Right lobe of liver (tissue), 6 donors: ENCODE measurements around the gene PCNT. TPM values are rescaled to one million over a fixed set of nuclear protein-coding genes. Genes with fewer than 3 reads are reported as not detected.
"Not testable (repeated sequence)": the region's sequence is repeated elsewhere in the genome, so short reads cannot be mapped to it uniquely, and the experiment has no call there.

Experiments used
- ATAC-seq, 4 donors: fragments of 200-7000 bp; cut with Tn5 transposase; one replicate each; pipeline ENCODE4 v1.9.1; 2020; ENCODE audit warnings: mild to moderate bottlenecking in 4 of 4, moderate library complexity in 4 of 4
- DNase-seq, 3 donors: peaks; one replicate each; pipeline ENCODE4 v3.0.0-alpha.2; 2020
- H3K27ac ChIP-seq, 3 donors: fragments of 200-600 bp; one replicate each; pipeline ENCODE4 v1.8.0; 2022
- H3K27me3 ChIP-seq, 2 donors: fragments of 200-600 bp; one replicate each; pipeline ENCODE4 v1.8.0; 2022
- H3K36me3 ChIP-seq, 4 donors: fragments of 200-600 bp; sonication (generic) in 1 of 4; one replicate each; pipeline versions ENCODE4 v1.5.1 to v1.8.0; 2017 to 2022; ENCODE audit warnings: control low read depth in 1 of 4
- H3K4me1 ChIP-seq, 4 donors: fragments of 200-600 bp; sonication (generic) in 1 of 4; one replicate each; pipeline versions ENCODE4 v1.5.1 to v1.8.0; 2017 to 2022; ENCODE audit warnings: control low read depth in 1 of 4
- H3K4me3 ChIP-seq, 3 donors: fragments of 200-600 bp; one replicate each; pipeline ENCODE4 v1.8.0; 2022
- H3K9me3 ChIP-seq, 4 donors: fragments of 200-600 bp; sonication (generic) in 1 of 4; one replicate each; pipeline versions ENCODE4 v1.5.1 to v1.8.0; 2017 to 2022; ENCODE audit warnings: control low read depth in 1 of 4
- POLR2A ChIP-seq: fragments of 450-650 bp; IDR thresholded peaks from one replicate; pipeline ENCODE4 v1.6.1; 2017; ENCODE audit warnings: antibody characterized with exemption, mild to moderate bottlenecking
- WGBS: methylation state at CpG from one replicate; pipeline ENCODE4 v1.1.6; 2018; ENCODE audit warnings: low coverage, low lambda C conversion rate; ENCODE audit not compliant: insufficient coverage; ENCODE audit errors: missing lambda C conversion rate; 5-methylcytosine and 5-hydroxymethylcytosine counted together
- intact Hi-C, 2 donors: fragments of 100-400 bp; cut with DNase I; formaldehyde crosslinking; loops; one replicate each; pipeline versions ENCODE4 v1.11.2 to v1.14.1; 2022
- total RNA-seq, 6 experiments: library from RNA; depleted of rRNA in 2 of 6; stranded (reverse); fragments of >200 nt in 2 of 6; fragmentation: NEBNext Ultra II Directional in 3 of 6; extraction: Animal tissue kit (Norgen Biotek cat#: 25700) in 3 of 6; gene quantifications; one replicate each; pipeline versions ENCODE4 v1.1.0 to v1.2.4, GENCODE V29; 2016 to 2023
- TF ChIP-seq, protein P1 (sequence below), 4 donors: fragments of 200-600 bp in 3 of 4; fragments of 450-650 bp in 1 of 4; IDR thresholded peaks; one replicate each; pipeline versions ENCODE4 v1.5.1 to v1.8.0; 2016 to 2022; ENCODE audit warnings: antibody characterized with exemption in 4 of 4, mild to moderate bottlenecking in 2 of 4
- donor health status: DM: no; HTN: yes; CAD: no.
- donor health status: DM: no; HTN: no; CAD: no.
- donor health status: DM: no; HTN: no; CAD: no.
- donor health status: DM: no; HTN: yes; CAD: no.
- donor health status: DM: no; HTN: yes; CAD: no.

Gene PCNT
- total RNA-seq, 6 experiments from 2014 or later = 9.9 to 18.2 (median 14.1) TPM

DNA sequence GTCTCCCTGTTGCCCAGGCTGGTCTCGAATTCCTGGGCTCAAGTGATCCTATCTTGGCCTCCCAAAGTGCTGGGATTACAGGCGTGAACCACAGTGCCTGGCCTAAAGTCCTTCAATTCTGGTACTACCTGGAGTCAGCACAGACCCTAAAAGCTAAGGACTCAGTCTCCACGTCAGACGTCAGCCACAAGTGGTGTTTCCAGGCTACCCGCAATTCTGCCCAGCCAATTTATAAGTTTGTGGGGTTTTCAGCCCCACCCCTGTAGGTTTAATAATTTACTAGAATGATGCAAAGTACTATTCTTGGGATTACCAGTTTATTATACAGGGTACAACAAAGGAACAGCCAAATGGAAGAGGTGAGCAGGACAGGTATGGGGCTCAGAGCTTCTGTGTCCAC, 124.2 kb downstream of the PCNT start:
- peaks cover 0 to 11% (median 0%) of the 10 kb centered on the region in 4 donors for H3K4me1 ChIP-seq
- H3K27me3 ChIP-seq = no peaks in the 10 kb centered on the region
- peak overlapping the region in 2 of 3 donors; percentile 12 to 34 for H3K27ac ChIP-seq
- H3K9me3 ChIP-seq = no peaks in the 10 kb centered on the region
- no peak for TF ChIP-seq POLR2A
- TF ChIP-seq, protein P1, sequence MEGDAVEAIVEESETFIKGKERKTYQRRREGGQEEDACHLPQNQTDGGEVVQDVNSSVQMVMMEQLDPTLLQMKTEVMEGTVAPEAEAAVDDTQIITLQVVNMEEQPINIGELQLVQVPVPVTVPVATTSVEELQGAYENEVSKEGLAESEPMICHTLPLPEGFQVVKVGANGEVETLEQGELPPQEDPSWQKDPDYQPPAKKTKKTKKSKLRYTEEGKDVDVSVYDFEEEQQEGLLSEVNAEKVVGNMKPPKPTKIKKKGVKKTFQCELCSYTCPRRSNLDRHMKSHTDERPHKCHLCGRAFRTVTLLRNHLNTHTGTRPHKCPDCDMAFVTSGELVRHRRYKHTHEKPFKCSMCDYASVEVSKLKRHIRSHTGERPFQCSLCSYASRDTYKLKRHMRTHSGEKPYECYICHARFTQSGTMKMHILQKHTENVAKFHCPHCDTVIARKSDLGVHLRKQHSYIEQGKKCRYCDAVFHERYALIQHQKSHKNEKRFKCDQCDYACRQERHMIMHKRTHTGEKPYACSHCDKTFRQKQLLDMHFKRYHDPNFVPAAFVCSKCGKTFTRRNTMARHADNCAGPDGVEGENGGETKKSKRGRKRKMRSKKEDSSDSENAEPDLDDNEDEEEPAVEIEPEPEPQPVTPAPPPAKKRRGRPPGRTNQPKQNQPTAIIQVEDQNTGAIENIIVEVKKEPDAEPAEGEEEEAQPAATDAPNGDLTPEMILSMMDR (IDR thresholded peaks at IDR 0.05) = no peak
- intact Hi-C loops = no loop called here
- WGBS = 57% methylated on average over 5 of the region's 5 CpGs
- no peak overlapping the region for H3K4me3 ChIP-seq
- DNase-seq (no peak), ATAC-seq (peak; percentile 76 to 87 (median 78))
- peaks cover 0 to 10% (median 0%) of the 10 kb centered on the region in 4 donors for H3K36me3 ChIP-seq

DNA sequence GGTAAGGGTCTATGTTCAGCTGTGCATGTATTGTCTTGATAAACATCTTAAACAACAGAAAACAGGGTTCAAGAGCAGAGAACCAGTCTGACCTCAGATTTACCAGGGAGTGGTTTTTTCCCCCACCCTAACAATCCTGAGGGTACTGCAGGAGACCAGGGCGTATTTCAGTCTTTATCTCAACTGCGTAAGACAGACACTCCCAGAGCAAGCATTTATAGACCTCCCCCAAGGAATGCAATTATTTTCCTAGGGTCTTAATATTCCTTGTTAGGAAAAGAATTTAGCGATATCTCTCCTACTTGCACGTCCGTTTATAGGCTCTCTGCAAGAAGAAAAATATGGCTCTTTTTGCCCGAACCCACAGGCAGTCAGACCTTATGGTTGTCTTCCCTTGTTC, 124.9 kb downstream of the PCNT start:
- H3K9me3 ChIP-seq, ATAC-seq, intact Hi-C loops, H3K36me3 ChIP-seq, DNase-seq, H3K4me3 ChIP-seq, H3K27me3 ChIP-seq: not testable (repeated sequence)
- Histone ChIP-seq H3K4me1 (peaks cover 0 to 11% (median 0%) of the 10 kb centered on the region in 4 donors), H3K27ac (peak overlapping the region in 1 of 3 donors; percentile 12)
- 100% methylated on average over 6 of the region's 6 CpGs for WGBS

DNA sequence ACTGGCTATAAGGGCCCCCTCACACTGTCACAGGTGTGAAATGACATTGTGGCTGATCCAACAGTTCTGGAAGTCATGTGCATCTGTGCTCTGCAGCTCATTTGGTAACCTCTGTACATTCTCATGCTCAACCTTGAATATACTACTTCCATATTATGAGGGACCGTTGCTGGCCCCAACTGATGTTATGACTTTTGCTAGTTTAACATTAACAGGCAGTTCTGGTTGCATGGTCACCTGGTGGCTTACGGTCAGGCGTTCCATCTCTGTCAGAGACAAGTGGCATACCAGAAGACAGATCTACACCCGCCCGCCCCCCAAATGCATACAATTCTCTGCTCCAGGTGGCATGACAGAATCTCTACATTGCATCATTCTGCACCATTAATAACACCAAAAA, 128.8 kb downstream of the PCNT start:
- no peaks in the 10 kb centered on the region for H3K36me3 ChIP-seq
- ATAC-seq (no peak), DNase-seq (no peak)
- H3K27ac ChIP-seq = no peak overlapping the region
- intact Hi-C loops = no loop called here
- 100% methylated on average over 5 of the region's 5 CpGs for WGBS
- TF ChIP-seq, protein P1 (IDR thresholded peaks at IDR 0.05) = no peak
- no peak for TF ChIP-seq POLR2A
- H3K4me3 ChIP-seq = no peak overlapping the region
- H3K4me1 ChIP-seq = peaks cover 0 to 26% (median 4%) of the 10 kb centered on the region in 4 donors
- no peaks in the 10 kb centered on the region for H3K9me3 ChIP-seq
- H3K27me3 ChIP-seq = no peaks in the 10 kb centered on the region

DNA sequence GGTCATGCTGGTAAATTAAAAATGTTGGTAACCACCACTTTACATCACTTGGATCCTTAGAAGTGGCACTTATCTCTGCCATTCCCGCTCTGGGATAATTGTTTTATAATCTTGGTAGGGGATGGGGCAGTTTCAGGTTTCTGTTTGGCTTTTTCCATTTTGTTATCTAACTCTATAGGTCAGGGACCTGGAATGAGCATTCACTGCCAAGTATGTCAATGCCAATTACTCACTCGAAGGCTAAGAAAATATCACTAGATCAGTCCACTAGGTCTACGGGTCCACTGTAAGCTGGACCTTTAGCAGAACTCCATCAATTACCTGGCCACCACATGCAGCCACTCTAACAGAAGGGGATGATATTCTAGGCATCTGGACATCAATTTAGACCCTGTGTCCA, 130.2 kb downstream of the PCNT start:
- TF ChIP-seq, protein P1 (IDR thresholded peaks at IDR 0.05) = no peak
- no peak for TF ChIP-seq POLR2A
- no peak overlapping the region for H3K27ac ChIP-seq
- H3K36me3 ChIP-seq = no peaks in the 10 kb centered on the region
- H3K4me3 ChIP-seq = no peak overlapping the region
- H3K9me3 ChIP-seq = no peaks in the 10 kb centered on the region
- DNase-seq (no peak), ATAC-seq (no peak)
- H3K27me3 ChIP-seq = no peaks in the 10 kb centered on the region
- 26% methylated on average over 3 of the region's 3 CpGs for WGBS
- intact Hi-C loops = no loop called here
- H3K4me1 ChIP-seq = peaks cover 0 to 23% (median 4%) of the 10 kb centered on the region in 4 donors

DNA sequence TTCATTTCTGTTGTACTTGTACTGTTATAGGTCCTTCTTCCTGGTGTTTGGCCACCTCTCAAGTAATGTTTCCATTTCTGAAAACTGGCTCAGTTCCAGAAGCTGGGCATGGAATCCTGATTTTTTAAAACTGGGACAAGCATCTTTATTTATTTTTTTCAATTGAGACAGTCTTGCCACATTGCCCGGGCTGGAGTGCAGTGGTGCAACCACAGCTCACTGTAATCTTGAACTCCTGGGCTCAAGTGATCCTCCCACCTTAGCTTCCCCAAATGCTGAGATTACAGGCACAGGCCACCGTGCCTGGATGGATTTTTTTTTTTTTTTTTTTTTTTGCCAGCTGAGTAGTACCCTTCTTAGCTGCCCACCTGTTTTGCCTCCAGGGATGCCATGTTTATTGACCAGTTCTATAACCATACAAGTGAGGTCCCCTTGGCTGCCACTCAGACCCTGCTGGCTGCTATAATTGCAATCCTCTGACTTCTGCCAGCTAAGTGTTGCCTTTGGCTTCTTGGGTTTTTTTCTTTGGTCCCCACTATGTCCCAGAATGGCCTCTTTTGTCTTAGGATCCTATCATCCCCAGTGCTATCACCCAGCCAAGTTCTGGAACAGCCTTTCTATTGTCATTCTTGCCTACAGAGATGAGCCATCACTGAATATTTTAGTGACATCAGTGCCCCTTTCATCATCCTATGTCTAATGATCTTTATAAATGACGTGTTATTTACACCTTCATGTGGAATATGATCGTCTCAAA, 130.9 kb downstream of the PCNT start:
- Histone ChIP-seq H3K4me1 (peaks cover 0 to 23% (median 4%) of the 10 kb centered on the region in 4 donors), H3K36me3 (no peaks in the 10 kb centered on the region), H3K4me3 (no peak overlapping the region), H3K27ac (no peak overlapping the region), H3K27me3 (no peaks in the 10 kb centered on the region), H3K9me3 (no peaks in the 10 kb centered on the region)
- intact Hi-C loops = no loop called here
- ATAC-seq (no peak), DNase-seq (no peak)
- TF ChIP-seq, protein P1 (IDR thresholded peaks at IDR 0.05) = no peak
- no peak for TF ChIP-seq POLR2A
- WGBS = 58% methylated on average over 4 of the region's 4 CpGs
